Ureter (tissue), 1 donor: ENCODE data around the gene SZT2. TPM values are rescaled to one million over a fixed set of nuclear protein-coding genes. Genes with fewer than 3 reads are reported as not detected.
A peak's percentile ranks its signal among the peaks of the same experiment; 100 is the strongest.

Source experiments
- DNase-seq: peaks from one replicate; pipeline ENCODE4 v3.0.0-alpha.2; 2020; ENCODE audit warnings: low spot score
- total RNA-seq: library from RNA; stranded (reverse); gene quantifications from one replicate; pipeline ENCODE4 v1.2.4, GENCODE V29; 2023
- donor health status: DM: yes; HTN: yes; CAD: no.

Gene SZT2
- total RNA-seq: 105 TPM

DNA sequence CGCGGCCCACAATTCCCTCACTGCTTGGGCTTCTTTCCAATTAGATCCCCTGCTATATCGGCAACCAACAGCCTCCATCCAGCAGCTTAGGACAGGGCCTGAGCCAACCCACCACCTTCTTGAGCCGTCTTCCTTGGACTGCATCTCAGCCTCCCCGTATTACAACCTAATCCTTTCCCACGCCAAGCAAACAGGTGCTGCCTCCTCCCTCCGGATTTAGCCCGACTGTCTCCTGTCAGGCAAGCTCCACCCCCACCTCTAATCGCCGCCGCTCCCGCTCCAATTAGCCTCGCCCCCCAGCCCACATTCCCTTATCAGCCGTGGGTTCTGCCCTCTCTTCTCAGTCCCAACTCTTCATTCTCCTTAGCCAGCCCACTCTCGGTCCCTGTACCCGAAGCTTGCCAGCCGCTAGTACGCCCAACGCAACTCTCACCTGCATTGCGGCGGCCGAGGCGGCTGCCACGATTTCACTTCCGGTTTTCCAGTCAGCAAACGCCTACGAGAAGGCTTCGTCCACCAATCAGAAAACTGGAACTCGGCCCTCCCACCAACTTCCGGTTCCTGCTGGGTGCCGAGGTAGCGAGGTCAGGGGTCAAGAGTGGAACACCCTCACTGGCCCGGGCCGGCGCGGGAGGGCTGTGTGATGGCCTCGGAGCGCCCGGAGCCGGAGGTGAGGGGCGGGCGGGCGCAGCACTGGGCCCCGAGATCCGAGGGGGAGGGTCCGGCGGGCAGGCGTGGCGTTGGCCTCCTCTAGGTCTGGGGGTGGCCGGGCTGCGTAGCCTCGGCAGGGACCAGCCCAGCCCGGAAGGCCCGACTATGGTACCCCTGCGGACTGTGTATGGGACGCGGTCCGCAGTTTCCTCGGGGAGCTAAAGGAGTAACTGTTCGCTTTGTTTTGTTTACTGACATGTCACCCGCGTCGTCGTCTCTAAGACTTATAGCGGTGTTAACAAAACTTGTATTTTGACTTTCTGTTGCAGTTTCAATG is at the start of gene SZT2, which contains the start of gene MED8:
Gene SZT2, plus strand, starts transcription at position 574 of the 988 bp plus-strand sequence. Its CDS starts 70 bp downstream, at position 644.
Gene MED8, minus strand, starts transcription at position 475 of the 988 bp plus-strand sequence. Its CDS starts 36 bp downstream, at position 439.
- DNase-seq: peak; percentile 97

DNA sequence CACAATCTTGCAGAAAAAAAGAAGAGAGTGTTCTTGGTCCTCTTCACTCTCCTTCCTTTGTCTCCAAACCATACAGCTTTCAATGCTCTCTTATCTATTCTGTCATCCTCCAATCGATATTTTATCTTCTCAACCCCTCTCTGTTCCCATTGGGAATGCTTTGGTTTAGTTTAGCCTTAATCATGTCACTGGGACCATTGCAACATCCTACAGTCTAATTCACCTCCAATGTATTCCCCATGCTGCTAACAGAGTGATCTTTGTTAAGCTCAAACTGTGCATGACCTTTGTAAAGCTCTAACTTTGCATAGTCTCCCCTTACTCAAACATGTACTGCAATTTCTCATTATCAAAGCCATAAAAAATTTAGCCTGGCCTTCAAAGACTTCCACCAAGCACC is 49.1 kb upstream of the SZT2 start:
- no peak for DNase-seq

DNA sequence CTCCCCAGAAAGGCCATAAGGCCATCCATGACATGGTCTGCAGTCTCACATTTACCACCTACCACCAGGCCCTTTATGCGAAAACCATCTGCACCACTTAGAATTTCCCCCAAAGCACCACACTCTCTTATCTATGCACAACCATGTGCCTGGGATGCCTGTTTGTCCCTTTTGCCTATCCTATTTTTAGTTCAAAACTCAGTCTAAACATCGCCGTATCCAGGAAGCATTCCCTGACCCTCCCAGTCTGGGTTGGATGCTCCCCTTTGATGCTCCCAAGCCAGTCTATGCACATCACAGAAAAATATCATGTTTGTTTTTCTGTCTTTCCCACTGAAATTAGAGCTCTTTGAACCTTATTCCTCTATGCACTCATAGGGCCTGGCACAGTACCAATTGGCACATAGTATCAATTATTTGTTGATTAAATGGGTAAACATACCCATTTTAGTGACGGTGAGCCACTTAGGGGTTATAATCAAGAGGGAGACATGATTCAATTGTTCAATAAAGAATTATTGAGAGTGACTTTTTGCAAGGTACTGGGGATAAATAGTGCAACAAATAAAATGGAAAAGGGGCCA is 45.3 kb upstream of the SZT2 start:
- DNase-seq: no peak

DNA sequence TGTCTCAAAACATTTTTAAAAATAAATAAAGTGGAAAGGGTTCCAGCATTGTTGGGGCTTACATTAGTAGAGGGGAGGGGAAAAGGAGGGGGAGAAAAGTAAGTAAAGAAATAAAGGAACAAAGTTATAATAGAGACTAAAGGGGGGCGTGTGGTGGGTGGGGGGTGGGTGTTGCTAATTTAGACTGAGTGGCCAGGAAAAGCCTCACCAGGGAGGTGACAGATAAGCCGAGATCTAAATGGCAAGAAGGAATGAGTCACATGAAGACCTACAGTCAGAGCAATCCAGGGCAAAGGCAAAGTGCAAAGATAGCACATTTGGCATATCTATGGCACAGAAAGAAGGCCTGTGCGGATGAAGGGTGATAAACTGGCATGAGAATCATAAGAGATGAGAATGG is 44.6 kb upstream of the SZT2 start:
- no peak for DNase-seq

DNA sequence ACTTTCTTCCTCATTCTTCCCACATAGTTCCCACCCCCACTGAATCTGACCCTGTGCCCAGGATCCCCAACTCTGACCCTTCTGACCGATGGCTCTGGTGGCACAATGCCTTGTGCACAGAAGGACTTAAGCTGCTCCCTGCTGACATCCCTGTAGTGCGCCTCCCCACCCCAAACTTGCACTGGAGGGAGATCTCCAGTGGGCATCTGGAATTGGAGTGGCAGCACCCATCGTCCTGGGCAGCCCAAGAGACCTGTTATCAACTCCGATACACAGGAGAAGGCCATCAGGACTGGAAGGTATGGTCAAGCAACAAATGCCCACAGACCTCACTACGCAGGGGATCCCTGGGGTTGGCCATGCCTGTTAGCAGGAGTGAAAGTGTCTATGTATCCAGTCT is 43.1 kb upstream of the SZT2 start:
- no peak for DNase-seq

DNA sequence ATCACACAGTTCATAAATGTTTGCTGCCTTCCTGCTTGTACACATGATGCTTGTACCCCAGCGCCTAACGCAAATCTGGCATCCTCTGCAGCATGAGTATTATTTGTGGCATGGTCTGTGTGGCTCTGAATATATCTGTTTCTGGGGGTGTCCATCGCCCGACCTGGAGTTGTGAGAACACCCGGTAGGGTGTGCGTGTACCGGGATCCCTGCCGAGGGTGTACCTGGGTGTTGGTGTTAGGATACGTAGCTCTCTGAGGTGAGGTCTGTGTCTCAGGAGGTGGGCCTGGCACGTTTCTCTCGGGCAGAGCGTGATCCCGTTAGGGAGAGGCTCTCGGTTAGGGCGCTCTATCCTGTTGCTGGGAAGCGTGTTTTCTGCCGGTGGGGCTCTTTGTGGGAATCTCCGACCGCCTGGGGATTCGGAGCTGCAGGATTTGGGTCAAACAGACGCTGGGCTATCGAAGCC is 41.3 kb upstream of the SZT2 start:
- DNase-seq: no peak

DNA sequence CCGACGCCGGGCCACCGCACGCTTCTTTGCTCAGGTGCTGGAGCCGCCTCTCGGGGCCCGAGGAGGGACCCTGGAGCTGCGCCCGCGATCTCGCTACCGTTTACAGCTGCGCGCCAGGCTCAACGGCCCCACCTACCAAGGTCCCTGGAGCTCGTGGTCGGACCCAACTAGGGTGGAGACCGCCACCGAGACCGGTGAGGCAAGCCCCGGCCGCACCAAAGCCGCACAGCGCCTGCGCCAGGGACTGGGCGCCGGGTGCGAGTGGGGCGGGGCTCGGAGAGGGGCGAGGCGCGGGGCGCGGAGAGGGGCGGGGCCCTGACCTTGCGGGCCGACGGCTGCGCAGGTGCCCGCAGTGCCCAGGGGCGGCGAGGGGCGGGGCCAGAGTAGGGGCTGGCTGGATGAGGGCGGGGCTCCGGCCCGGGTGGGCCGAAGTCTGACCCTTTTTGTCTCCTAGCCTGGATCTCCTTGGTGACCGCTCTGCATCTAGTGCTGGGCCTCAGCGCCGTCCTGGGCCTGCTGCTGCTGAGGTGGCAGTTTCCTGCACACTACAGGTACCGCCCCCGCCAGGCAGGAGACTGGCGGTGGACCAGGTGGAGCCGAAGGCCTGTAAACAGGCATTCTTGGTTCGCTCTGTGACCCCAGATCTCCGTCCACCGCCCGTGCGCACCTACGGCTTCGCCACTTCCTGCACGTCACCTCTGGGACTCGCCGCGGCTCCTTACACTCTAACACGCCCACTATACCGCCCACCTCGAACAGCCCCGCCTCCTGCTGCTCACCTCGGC is 40.7 kb upstream of the SZT2 start:
- DNase-seq: peak; percentile 88

DNA sequence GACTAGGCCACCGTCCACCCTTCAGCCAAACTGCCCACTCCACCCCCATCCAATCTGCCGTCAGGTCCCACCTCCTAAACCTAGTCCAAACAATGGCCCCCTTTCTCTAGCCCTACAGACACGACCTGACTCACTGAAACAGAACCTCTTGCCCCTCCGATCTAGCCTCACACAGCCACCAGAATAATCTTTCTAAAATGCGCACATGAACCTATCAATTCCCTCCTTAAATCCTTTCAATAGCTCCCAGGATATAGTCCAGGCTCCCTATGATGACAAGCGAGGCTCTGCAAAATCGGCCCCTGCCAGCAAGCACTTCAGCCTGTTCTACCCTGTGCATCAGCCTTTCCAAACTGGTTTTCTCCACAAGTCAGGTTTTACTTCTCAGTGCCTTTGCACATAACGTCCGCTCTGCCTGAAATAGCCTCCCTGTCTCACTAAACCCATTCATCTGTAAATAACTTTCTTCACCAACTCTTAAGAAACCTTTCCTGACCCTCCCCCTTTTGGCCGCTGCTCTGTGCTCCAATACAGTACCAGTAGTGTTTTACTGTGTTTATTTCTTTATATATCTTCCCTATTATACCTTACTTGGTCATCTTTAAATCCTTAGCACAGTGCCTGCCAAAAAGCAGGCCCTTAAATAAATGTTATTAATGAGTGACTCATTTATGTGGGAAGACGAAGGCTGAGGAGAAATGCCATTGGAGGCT is 39.9 kb upstream of the SZT2 start:
- DNase-seq: no peak

DNA sequence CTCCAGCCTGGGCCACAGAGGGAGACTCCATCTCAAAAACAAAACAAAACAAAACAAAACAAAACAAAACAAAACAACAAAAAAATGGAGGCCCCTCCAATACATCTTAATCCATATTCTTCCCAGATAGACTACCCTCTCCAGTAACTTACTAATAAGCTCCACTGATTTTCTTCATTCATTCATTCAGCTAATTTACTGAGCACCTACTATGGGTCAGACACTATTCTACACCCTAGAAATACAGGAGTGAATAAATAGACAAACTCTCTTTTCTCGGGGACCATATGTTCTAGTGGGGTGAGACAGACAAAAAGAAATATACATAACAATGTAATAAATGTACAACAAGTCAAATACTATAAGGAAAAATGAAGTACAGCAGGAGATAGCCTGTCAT is 38.7 kb upstream of the SZT2 start:
- no peak for DNase-seq

DNA sequence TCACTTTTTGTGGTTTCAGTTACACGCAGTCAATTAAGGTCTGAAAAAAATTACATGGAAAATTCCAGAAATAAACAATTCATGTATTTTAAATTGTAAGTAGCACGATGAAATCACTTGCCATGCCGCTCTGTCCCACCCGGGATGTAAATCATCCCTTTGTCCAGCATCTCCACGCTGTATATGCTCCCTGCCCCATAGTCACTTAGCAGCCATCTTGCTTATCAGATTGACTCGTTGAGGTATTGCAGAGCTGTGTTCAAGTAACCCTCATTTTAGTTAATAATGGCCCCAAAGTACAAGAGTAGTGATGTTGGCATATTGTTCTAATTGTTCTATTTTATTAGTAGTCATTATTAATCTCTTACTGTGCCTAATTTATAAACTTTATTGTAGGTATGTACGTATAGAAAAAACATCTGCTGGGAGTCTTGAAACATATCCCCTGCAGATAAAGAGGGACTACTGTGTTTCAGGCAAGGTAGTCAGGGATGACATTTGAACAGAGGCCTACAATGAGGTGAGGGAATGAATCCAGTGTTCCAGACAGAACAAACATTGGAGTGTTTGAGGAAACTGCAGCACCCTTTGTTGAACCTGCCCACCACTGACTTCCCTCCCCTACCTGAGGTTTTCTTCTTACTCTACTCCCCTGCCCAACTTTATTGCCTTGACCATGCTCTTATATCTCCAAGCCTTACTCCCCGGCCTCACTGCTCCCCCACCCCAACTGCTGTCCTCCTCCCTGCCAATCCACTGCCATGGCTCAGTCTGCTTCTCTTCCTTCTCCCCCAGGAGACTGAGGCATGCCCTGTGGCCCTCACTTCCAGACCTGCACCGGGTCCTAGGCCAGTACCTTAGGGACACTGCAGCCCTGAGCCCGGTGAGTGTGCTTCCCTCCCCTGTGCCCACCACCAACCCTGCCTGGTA is 38.0 kb upstream of the SZT2 start:
- DNase-seq: no peak

DNA sequence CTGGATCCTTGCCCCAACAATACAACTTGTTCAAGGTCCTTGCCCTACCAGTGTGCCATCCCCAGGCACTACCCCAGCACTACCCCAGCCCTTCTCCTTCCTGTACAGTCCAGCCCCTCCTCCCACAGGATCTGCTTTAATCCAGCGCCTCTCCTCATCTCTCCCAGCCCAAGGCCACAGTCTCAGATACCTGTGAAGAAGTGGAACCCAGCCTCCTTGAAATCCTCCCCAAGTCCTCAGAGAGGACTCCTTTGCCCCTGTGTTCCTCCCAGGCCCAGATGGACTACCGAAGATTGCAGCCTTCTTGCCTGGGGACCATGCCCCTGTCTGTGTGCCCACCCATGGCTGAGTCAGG is 37.4 kb upstream of the SZT2 start:
- DNase-seq: no peak

DNA sequence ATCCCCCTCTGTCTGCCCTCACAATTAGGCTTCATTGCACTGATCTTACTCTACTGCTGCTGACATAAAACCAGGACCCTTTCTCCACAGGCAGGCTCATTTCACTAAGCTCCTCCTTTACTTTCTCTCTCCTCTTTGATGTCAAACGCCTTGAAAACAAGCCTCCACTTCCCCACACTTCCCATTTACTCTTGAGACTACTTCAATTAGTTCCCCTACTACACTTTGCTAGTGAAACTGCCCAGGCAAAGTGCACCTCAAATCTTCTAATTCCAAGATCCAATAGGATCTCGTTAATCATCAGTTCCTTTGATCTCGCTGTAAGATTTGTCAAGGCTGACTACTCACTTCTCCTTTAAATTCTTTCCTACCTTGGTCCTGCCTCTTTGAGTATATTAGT is 36.8 kb upstream of the SZT2 start:
- DNase-seq: no peak

DNA sequence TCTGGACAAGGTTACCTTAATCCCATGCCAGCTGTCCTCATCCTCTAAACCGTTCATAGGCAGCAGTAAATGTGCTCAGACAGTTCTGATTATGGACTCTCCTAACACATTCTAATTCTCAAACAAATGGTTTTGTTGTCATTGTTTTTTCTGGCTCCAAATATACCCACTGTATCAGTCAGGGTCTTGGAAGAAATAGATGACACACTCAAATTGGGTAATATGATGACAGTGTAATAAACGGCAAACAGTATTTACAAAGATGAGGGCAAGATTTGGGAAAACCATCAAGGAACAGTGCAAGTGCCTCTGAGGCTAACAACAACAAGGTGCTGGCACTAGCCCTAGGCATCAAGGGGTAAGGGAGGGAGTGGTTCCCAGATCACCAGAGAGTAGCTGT is 35.2 kb upstream of the SZT2 start:
- no peak for DNase-seq

DNA sequence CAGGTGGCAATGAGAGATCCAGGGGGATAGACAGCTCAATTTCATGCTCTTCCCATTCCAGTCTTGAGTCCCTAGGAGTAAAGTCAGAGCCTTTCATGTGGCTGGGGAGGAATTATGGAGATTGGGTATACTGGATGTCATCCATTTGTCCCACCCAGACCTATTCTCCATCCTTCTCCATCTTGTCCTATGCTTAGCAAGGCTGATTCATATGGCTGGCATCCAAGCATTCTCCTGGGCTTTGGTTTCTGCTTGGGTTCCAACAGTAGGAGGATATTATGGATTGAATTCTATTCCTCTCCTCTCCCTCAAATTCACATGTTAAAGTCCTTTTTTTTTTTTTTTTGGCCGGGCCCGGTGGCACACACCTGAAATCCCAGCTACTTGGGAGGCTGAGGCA is 34.8 kb upstream of the SZT2 start:
- DNase-seq: no peak

DNA sequence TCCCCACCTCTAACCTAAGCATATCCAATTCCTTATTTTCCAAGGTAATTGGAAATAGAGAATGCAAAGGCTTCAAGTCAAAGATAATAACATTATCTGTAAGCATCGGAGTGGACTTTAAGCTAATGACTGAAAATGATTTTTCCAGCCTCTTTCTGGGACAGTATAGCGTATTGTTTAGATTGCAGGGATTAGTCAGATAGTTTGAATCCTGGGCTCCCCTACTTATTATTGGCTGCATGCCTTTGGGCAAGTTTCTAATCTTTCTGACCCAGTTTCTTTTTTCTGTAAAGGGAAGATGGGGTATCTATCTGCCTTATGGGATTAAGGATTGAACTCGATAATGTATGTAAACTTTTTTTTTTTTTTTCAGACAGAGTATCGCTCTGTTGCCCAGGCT is 32.4 kb upstream of the SZT2 start:
- DNase-seq: no peak

DNA sequence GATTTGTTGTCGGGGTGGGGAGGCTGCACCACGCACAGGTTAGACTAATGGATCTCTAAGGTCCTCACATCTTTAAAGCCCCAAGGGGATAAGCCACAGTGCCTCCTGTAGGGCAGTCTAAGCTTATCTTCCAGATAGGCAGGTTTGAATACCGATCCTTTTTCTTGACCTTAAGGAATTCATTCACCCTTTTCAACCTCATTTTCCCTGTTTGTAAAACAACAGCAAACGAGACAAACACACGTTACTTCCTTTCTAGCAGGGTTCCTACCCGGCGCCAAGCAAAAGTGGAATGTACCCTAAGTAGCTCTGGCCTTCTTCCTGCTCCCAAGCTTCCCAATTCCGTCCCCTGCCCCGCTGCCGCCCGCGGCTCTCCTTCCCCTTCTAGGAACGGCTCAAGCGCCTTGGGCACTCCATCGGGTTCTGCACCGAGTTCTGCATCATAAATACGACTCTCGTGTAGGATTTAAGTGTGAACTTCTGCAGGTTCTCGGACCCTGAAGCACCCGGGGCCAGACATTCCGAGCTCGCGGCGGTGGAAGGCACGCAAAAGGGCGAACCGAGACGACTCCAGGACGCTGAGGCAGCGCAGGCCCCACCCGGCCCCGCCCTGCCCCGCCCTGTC is 31.5 kb upstream of the SZT2 start:
- no peak for DNase-seq

DNA sequence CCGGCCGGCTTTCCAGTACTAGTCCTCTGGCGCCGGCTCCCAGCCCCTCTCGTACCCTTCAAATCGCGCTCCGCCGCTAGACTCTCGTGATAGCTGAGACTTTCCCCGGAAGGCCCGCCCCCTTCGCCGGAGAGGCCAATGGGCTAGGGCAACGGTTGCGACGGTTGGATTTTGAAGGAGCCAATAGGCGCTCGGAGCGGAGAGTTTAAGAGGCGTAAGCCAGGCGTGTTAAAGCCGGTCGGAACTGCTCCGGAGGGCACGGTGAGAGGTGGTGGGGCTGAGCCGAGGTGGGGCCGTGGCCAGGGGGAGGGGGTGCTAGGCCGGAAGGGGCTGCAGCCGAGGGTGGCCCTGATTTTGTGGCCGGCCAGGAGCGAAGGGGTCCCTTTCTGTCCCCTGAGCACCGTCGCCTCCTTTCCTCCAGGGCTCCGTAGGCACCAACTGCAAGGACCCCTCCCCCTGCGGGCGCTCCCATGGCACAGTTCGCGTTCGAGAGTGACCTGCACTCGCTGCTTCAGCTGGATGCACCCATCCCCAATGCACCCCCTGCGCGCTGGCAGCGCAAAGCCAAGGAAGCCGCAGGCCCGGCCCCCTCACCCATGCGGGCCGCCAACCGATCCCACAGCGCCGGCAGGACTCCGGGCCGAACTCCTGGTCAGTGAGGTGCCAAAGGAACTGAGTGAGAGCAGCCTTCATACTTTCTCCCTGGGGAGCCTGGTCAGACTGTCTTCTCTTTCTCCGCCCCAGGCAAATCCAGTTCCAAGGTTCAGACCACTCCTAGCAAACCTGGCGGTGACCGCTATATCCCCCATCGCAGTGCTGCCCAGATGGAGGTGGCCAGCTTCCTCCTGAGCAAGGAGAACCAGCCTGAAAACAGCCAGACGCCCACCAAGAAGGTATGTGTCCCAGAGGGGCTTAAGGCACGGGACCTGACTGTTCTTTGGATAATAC is 30.7 kb upstream of the SZT2 start, which contains the start of gene CDC20:
Gene CDC20, plus strand, starts transcription at position 236 of the 948 bp plus-strand sequence. Its CDS starts 235 bp downstream, at position 471.
- peak; percentile 98 for DNase-seq

DNA sequence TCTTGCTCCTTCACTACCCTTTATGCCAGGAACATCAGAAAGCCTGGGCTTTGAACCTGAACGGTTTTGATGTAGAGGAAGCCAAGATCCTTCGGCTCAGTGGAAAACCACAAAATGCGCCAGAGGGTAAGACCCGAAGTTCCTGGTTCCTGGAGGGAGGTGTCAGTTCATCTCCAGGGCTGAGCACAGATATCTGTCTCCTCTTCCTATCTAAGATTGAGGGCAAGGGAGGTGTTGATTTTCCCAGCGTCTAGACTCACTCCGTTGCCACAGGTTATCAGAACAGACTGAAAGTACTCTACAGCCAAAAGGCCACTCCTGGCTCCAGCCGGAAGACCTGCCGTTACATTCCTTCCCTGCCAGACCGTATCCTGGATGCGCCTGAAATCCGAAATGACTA is 30.0 kb upstream of the SZT2 start:
- no peak for DNase-seq

DNA sequence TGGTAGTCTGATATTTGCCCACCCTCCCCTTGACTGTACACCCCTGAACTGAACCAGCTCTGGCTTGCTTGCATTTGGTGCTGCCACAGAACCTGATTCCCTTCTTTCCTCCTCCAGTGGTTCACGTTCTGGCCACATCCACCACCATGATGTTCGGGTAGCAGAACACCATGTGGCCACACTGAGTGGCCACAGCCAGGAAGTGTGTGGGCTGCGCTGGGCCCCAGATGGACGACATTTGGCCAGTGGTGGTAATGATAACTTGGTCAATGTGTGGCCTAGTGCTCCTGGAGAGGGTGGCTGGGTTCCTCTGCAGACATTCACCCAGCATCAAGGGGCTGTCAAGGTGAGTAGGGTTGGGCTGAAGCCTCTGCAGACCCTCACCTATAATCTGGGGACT is 29.1 kb upstream of the SZT2 start:
- DNase-seq: no peak
